ENCODE data around the gene TNIK.

Gene TNIK

DNA sequence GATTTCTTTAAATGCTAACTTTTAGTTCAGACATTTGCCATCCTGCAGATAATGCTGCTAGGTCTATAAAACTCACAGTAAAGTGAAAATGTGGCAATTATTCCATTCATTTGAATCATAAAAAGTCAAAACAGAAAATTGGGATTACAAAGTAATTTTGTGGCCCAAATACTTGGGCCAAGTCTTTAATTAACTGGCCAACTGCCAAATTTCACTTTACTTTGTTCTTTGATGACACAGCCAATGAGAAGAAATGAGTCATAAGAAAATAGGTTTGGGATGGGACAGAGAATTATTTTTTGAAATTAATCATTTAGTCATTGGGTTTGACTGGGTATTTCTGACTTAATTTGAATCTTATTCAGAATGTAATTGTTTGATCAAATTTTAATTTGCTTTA, 343.8 kb downstream of the TNIK start:
- H3K4me3 ChIP-seq (ENCODE audit: low read length): no peak overlapping the region
- no peaks in the 10 kb centered on the region for H3K36me3 ChIP-seq (ENCODE audit: control insufficient read depth, low read length)
- no peaks in the 10 kb centered on the region for H3K27me3 ChIP-seq (ENCODE audit: control insufficient read depth, low read length)
- H3K27ac ChIP-seq (ENCODE audit: low read depth, low read length): no peak overlapping the region
- no peaks in the 10 kb centered on the region for H3K4me1 ChIP-seq (ENCODE audit: control insufficient read depth, low read length)
- H4K20me1 ChIP-seq (ENCODE audit: control insufficient read depth, insufficient read depth, low read depth, low read length): no peaks in the 10 kb centered on the region
- H3K9me3 ChIP-seq (ENCODE audit: control insufficient read depth, insufficient read depth, low read length): no peaks in the 10 kb centered on the region
- no peak overlapping the region for H3K4me2 ChIP-seq (ENCODE audit: low read length)
- H3F3A ChIP-seq (ENCODE audit: control insufficient read depth, insufficient read depth): no peaks in the 10 kb centered on the region
- no peaks in the 10 kb centered on the region for H3K9me2 ChIP-seq (replicated peaks; ENCODE audit: control insufficient read depth, low read length)
- H3K79me2 ChIP-seq (ENCODE audit: control insufficient read depth, low read length): no peaks in the 10 kb centered on the region
- TF ChIP-seq EZH2phosphoT487 (IDR thresholded peaks at IDR 0.05; ENCODE audit: borderline replicate concordance, low read length): no peak
- TF ChIP-seq, protein P1, sequence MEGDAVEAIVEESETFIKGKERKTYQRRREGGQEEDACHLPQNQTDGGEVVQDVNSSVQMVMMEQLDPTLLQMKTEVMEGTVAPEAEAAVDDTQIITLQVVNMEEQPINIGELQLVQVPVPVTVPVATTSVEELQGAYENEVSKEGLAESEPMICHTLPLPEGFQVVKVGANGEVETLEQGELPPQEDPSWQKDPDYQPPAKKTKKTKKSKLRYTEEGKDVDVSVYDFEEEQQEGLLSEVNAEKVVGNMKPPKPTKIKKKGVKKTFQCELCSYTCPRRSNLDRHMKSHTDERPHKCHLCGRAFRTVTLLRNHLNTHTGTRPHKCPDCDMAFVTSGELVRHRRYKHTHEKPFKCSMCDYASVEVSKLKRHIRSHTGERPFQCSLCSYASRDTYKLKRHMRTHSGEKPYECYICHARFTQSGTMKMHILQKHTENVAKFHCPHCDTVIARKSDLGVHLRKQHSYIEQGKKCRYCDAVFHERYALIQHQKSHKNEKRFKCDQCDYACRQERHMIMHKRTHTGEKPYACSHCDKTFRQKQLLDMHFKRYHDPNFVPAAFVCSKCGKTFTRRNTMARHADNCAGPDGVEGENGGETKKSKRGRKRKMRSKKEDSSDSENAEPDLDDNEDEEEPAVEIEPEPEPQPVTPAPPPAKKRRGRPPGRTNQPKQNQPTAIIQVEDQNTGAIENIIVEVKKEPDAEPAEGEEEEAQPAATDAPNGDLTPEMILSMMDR (IDR thresholded peaks at IDR 0.05; ENCODE audit: low read depth, low read length, poor library complexity, severe bottlenecking): no peak

DNA sequence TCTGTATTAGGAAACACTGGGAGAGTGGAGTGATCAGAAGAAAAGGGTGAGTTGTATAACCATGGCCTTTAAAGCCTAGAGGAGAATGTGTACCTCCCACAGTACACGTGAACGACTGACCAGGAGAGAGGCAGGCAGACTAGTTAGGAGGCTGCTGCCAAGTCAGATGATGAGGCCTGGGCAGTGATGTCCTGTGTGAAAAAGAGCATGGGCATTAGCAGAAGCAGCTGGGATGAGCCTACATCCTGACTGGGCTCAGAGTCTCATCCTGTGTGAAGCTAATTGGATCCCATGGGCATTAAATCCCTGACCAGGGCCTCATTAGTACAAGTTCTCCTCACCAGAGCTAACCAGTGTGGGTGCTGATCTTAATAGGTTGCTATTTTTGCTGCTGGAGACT, 344.5 kb downstream of the TNIK start:
- Histone ChIP-seq H3K9me2 (replicated peaks; ENCODE audit: control insufficient read depth, low read length) (no peaks in the 10 kb centered on the region), H3K4me2 (ENCODE audit: low read length) (no peak overlapping the region), H3K79me2 (ENCODE audit: control insufficient read depth, low read length) (no peaks in the 10 kb centered on the region), H3K36me3 (ENCODE audit: control insufficient read depth, low read length) (no peaks in the 10 kb centered on the region), H3K27ac (ENCODE audit: low read depth, low read length) (no peak overlapping the region), H3K4me1 (ENCODE audit: control insufficient read depth, low read length) (no peaks in the 10 kb centered on the region), H4K20me1 (ENCODE audit: control insufficient read depth, insufficient read depth, low read depth, low read length) (no peaks in the 10 kb centered on the region), H3K9me3 (ENCODE audit: control insufficient read depth, insufficient read depth, low read length) (no peaks in the 10 kb centered on the region), H3F3A (ENCODE audit: control insufficient read depth, insufficient read depth) (no peaks in the 10 kb centered on the region), H3K4me3 (ENCODE audit: low read length) (no peak overlapping the region), H3K27me3 (ENCODE audit: control insufficient read depth, low read length) (no peaks in the 10 kb centered on the region)
- TF ChIP-seq, protein P1 (IDR thresholded peaks at IDR 0.05; ENCODE audit: low read depth, low read length, poor library complexity, severe bottlenecking): no peak
- TF ChIP-seq EZH2phosphoT487 (IDR thresholded peaks at IDR 0.05; ENCODE audit: borderline replicate concordance, low read length): no peak

DNA sequence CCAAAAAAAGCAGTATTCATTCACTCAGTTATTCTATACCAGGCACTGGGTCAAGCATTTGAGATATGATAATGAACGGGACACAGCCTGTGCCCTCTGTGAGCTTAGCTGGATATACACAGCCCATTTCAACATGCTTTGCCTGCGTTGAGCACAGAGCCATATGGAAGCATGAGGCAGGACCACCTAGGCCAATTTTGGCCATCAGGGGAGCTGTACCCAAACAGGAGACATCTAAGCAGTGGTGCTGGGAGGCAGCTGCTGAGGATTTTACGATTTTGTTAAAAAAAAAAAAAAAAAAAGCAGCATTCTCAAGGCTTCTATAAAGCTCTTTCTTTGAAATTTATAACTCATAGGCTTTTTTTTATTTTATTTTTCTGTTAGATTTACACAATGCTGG, 346.5 kb downstream of the TNIK start:
- Histone ChIP-seq H3K27ac (ENCODE audit: low read depth, low read length) (no peak overlapping the region), H4K20me1 (ENCODE audit: control insufficient read depth, insufficient read depth, low read depth, low read length) (no peaks in the 10 kb centered on the region), H3K9me2 (replicated peaks; ENCODE audit: control insufficient read depth, low read length) (no peaks in the 10 kb centered on the region), H3K4me2 (ENCODE audit: low read length) (no peak overlapping the region), H3K4me3 (ENCODE audit: low read length) (no peak overlapping the region), H3K4me1 (ENCODE audit: control insufficient read depth, low read length) (no peaks in the 10 kb centered on the region), H3K79me2 (ENCODE audit: control insufficient read depth, low read length) (no peaks in the 10 kb centered on the region), H3K9me3 (ENCODE audit: control insufficient read depth, insufficient read depth, low read length) (no peaks in the 10 kb centered on the region), H3K27me3 (ENCODE audit: control insufficient read depth, low read length) (no peaks in the 10 kb centered on the region), H3F3A (ENCODE audit: control insufficient read depth, insufficient read depth) (no peaks in the 10 kb centered on the region), H3K36me3 (ENCODE audit: control insufficient read depth, low read length) (no peaks in the 10 kb centered on the region)
- no peak for TF ChIP-seq EZH2phosphoT487 (IDR thresholded peaks at IDR 0.05; ENCODE audit: borderline replicate concordance, low read length)
- TF ChIP-seq, protein P1 (IDR thresholded peaks at IDR 0.05; ENCODE audit: low read depth, low read length, poor library complexity, severe bottlenecking): no peak

DNA sequence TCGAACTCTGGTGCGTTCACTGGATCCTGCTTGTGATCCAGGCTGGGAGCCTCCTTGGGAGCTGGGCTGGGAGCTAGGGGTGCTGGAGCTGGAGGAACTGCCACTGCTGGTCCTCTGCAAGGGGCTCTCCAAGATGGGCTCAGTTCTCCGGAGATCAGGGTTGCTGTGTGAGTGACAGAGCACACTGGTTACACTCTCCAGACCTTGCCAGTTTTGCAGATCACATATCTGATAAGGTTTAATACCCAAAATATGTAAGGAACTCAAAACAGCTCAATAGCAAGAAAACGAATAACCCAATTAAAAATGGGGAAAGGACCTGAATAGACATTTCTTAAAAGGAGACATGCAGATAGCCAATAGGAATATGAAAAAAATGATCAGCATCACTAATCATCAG, 349.5 kb downstream of the TNIK start:
- Histone ChIP-seq H3K27ac (ENCODE audit: low read depth, low read length) (no peak overlapping the region), H3K4me2 (ENCODE audit: low read length) (no peak overlapping the region), H3K79me2 (ENCODE audit: control insufficient read depth, low read length) (no peaks in the 10 kb centered on the region), H3K9me3 (ENCODE audit: control insufficient read depth, insufficient read depth, low read length) (no peaks in the 10 kb centered on the region), H3K27me3 (ENCODE audit: control insufficient read depth, low read length) (no peaks in the 10 kb centered on the region), H3K4me1 (ENCODE audit: control insufficient read depth, low read length) (no peaks in the 10 kb centered on the region), H4K20me1 (ENCODE audit: control insufficient read depth, insufficient read depth, low read depth, low read length) (no peaks in the 10 kb centered on the region), H3K9me2 (replicated peaks; ENCODE audit: control insufficient read depth, low read length) (no peaks in the 10 kb centered on the region), H3F3A (ENCODE audit: control insufficient read depth, insufficient read depth) (no peaks in the 10 kb centered on the region), H3K36me3 (ENCODE audit: control insufficient read depth, low read length) (no peaks in the 10 kb centered on the region), H3K4me3 (ENCODE audit: low read length) (no peak overlapping the region)
- TF ChIP-seq EZH2phosphoT487 (IDR thresholded peaks at IDR 0.05; ENCODE audit: borderline replicate concordance, low read length): no peak
- TF ChIP-seq, protein P1 (IDR thresholded peaks at IDR 0.05; ENCODE audit: low read depth, low read length, poor library complexity, severe bottlenecking): no peak

Measured in DOHH2 (cell line).